Measurements from ENCODE around the gene OPA3. TPM values are rescaled to one million over a fixed set of nuclear protein-coding genes. Genes with fewer than 3 reads are reported as not detected.

OPA3 gene
- total and polyA plus RNA-seq, 2 experiments from 2014 or later, result 11.5 to 14.5 TPM

DNA sequence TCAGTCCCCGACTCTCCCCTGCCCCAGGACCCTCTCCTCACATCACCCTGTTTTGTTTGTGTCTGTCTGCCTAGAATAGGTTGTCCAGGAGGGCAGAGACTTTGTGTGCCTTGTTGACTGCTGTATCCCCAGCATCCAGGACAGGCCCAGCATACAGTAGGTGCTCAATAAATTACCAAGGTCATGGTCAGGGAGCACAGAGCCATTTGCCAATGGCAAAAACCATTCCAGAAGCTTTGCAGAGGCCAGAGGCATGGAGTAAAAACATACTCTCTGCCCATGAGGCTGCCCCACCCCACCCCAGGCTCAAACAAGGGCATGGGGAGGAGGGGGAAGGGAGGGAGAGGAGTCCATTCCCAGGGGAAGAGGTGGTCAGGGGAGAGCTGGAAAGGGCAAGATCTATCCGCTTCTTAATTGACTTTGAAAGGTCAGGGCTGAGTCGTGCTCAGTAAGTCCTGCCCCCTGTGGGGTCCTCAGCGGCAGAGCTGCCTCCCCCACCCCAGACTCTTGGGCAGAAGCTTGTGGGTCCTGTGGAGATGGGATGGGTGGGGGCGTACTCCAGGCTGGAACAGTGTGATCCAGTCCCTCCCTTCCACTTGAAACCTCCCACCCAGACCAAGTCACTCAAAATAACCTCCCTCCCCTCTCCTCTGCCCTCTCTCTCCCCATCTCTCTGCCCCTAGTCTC is 13.0 kb upstream of the OPA3 start:
- Histone ChIP-seq H3K4me3 (peak overlapping the region; percentile 67), H3K36me3 (ENCODE audit: insufficient read depth) (no peaks in the 10 kb centered on the region), H3K79me2 (replicated peaks; ENCODE audit: insufficient read depth) (no peaks in the 10 kb centered on the region), H3K4me2 (peak overlapping the region; percentile 97), H3K27ac (ENCODE audit: low read depth) (no peak overlapping the region), H3K27me3 (ENCODE audit: insufficient read depth) (peaks cover 81% of the 10 kb centered on the region), H2AFZ (peak overlapping the region; percentile 91), H4K20me1 (replicated peaks; ENCODE audit: insufficient read depth) (no peaks in the 10 kb centered on the region; the same call in 1 of the 2 replicates), H3K9me2 (ENCODE audit: insufficient read depth) (no peaks in the 10 kb centered on the region), H3K4me1 (ENCODE audit: insufficient read depth) (peaks cover 53% of the 10 kb centered on the region), H3F3A (replicated peaks; ENCODE audit: low read depth) (peaks cover 20% of the 10 kb centered on the region; the same call in 1 of the 2 replicates)
- H3K27ac Mint-ChIP-seq, result no peak overlapping the region
- peaks cover 52% of the 10 kb centered on the region for H3K4me1 Mint-ChIP-seq
- ATAC-seq (peak; percentile 41), DNase-seq (ENCODE audit: low spot score) (peak; percentile 72)
- no peak for TF ChIP-seq ZNF331 (CRISPR knock-in tag; IDR thresholded peaks at IDR 0.05; ENCODE audit: low read depth)
- H3K36me3 Mint-ChIP-seq (ENCODE audit: low read depth), result no peaks in the 10 kb centered on the region; the same call in 2 of the 3 replicates
- H3K4me3 Mint-ChIP-seq, result peak overlapping the region; percentile 65
- no peaks in the 10 kb centered on the region for H3K9me3 Mint-ChIP-seq
- peaks cover 56% of the 10 kb centered on the region for H3K27me3 Mint-ChIP-seq (ENCODE audit: insufficient read depth, low read depth, poor library complexity)

DNA sequence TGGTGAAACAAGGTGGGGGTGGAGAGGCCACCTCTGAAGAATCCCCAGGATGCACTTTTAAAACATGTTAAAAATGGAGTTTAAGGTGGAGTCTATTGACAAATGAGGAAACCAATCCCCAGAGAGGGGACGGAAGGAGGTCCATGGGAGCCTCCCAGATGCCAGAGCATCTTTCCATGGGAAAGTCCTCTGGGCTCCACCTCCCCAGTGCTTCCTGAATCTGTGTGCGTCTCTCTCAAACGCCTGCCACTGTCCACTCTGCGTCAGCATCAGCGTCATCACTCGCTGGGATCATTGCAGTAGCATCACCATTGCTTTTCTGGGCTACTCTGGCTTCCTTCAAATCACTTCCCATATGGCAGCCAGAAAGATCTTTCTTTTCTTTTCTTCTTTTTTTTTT is 11.2 kb upstream of the OPA3 start:
- Histone ChIP-seq H3K4me3 (no peak overlapping the region), H4K20me1 (replicated peaks; ENCODE audit: insufficient read depth) (no peaks in the 10 kb centered on the region), H2AFZ (no peak overlapping the region), H3K27ac (ENCODE audit: low read depth) (no peak overlapping the region), H3K9me2 (ENCODE audit: insufficient read depth) (no peaks in the 10 kb centered on the region), H3K79me2 (replicated peaks; ENCODE audit: insufficient read depth) (no peaks in the 10 kb centered on the region), H3F3A (replicated peaks; ENCODE audit: low read depth) (peaks cover 12% of the 10 kb centered on the region; the same call in 1 of the 2 replicates), H3K4me1 (ENCODE audit: insufficient read depth) (peaks cover 40% of the 10 kb centered on the region), H3K4me2 (no peak overlapping the region), H3K36me3 (ENCODE audit: insufficient read depth) (no peaks in the 10 kb centered on the region), H3K27me3 (ENCODE audit: insufficient read depth) (peaks cover 79% of the 10 kb centered on the region)
- no peak for DNase-seq (ENCODE audit: low spot score)
- Mint-ChIP-seq H3K4me1 (peaks cover 40% of the 10 kb centered on the region), H3K27me3 (ENCODE audit: insufficient read depth, low read depth, poor library complexity) (peaks cover 51% of the 10 kb centered on the region), H3K27ac (no peak overlapping the region), H3K9me3 (peaks cover 8% of the 10 kb centered on the region; the same call in 2 of the 3 replicates), H3K4me3 (no peak overlapping the region; the same call in 2 of the 3 replicates), H3K36me3 (ENCODE audit: low read depth) (no peaks in the 10 kb centered on the region; the same call in 2 of the 3 replicates)
- ATAC-seq, result no peak
- no peak for TF ChIP-seq EZH2phosphoT487 (IDR thresholded peaks at IDR 0.05; ENCODE audit: unreplicated experiment)
- TF ChIP-seq NANOG (IDR thresholded peaks at IDR 0.05; ENCODE audit: borderline replicate concordance), result no peak
- TF ChIP-seq, protein P1, sequence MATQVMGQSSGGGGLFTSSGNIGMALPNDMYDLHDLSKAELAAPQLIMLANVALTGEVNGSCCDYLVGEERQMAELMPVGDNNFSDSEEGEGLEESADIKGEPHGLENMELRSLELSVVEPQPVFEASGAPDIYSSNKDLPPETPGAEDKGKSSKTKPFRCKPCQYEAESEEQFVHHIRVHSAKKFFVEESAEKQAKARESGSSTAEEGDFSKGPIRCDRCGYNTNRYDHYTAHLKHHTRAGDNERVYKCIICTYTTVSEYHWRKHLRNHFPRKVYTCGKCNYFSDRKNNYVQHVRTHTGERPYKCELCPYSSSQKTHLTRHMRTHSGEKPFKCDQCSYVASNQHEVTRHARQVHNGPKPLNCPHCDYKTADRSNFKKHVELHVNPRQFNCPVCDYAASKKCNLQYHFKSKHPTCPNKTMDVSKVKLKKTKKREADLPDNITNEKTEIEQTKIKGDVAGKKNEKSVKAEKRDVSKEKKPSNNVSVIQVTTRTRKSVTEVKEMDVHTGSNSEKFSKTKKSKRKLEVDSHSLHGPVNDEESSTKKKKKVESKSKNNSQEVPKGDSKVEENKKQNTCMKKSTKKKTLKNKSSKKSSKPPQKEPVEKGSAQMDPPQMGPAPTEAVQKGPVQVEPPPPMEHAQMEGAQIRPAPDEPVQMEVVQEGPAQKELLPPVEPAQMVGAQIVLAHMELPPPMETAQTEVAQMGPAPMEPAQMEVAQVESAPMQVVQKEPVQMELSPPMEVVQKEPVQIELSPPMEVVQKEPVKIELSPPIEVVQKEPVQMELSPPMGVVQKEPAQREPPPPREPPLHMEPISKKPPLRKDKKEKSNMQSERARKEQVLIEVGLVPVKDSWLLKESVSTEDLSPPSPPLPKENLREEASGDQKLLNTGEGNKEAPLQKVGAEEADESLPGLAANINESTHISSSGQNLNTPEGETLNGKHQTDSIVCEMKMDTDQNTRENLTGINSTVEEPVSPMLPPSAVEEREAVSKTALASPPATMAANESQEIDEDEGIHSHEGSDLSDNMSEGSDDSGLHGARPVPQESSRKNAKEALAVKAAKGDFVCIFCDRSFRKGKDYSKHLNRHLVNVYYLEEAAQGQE (IDR thresholded peaks at IDR 0.05; ENCODE audit: unreplicated experiment), result no peak
- no peak for TF ChIP-seq EZH2 (IDR thresholded peaks at IDR 0.05; ENCODE audit: low read depth, unreplicated experiment)
- TF ChIP-seq JUNB (IDR thresholded peaks at IDR 0.05; ENCODE audit: unreplicated experiment), result no peak
- no peak for TF ChIP-seq POLR2AphosphoS5 (IDR thresholded peaks at IDR 0.05; ENCODE audit: low read depth)
- TF ChIP-seq, protein P2, sequence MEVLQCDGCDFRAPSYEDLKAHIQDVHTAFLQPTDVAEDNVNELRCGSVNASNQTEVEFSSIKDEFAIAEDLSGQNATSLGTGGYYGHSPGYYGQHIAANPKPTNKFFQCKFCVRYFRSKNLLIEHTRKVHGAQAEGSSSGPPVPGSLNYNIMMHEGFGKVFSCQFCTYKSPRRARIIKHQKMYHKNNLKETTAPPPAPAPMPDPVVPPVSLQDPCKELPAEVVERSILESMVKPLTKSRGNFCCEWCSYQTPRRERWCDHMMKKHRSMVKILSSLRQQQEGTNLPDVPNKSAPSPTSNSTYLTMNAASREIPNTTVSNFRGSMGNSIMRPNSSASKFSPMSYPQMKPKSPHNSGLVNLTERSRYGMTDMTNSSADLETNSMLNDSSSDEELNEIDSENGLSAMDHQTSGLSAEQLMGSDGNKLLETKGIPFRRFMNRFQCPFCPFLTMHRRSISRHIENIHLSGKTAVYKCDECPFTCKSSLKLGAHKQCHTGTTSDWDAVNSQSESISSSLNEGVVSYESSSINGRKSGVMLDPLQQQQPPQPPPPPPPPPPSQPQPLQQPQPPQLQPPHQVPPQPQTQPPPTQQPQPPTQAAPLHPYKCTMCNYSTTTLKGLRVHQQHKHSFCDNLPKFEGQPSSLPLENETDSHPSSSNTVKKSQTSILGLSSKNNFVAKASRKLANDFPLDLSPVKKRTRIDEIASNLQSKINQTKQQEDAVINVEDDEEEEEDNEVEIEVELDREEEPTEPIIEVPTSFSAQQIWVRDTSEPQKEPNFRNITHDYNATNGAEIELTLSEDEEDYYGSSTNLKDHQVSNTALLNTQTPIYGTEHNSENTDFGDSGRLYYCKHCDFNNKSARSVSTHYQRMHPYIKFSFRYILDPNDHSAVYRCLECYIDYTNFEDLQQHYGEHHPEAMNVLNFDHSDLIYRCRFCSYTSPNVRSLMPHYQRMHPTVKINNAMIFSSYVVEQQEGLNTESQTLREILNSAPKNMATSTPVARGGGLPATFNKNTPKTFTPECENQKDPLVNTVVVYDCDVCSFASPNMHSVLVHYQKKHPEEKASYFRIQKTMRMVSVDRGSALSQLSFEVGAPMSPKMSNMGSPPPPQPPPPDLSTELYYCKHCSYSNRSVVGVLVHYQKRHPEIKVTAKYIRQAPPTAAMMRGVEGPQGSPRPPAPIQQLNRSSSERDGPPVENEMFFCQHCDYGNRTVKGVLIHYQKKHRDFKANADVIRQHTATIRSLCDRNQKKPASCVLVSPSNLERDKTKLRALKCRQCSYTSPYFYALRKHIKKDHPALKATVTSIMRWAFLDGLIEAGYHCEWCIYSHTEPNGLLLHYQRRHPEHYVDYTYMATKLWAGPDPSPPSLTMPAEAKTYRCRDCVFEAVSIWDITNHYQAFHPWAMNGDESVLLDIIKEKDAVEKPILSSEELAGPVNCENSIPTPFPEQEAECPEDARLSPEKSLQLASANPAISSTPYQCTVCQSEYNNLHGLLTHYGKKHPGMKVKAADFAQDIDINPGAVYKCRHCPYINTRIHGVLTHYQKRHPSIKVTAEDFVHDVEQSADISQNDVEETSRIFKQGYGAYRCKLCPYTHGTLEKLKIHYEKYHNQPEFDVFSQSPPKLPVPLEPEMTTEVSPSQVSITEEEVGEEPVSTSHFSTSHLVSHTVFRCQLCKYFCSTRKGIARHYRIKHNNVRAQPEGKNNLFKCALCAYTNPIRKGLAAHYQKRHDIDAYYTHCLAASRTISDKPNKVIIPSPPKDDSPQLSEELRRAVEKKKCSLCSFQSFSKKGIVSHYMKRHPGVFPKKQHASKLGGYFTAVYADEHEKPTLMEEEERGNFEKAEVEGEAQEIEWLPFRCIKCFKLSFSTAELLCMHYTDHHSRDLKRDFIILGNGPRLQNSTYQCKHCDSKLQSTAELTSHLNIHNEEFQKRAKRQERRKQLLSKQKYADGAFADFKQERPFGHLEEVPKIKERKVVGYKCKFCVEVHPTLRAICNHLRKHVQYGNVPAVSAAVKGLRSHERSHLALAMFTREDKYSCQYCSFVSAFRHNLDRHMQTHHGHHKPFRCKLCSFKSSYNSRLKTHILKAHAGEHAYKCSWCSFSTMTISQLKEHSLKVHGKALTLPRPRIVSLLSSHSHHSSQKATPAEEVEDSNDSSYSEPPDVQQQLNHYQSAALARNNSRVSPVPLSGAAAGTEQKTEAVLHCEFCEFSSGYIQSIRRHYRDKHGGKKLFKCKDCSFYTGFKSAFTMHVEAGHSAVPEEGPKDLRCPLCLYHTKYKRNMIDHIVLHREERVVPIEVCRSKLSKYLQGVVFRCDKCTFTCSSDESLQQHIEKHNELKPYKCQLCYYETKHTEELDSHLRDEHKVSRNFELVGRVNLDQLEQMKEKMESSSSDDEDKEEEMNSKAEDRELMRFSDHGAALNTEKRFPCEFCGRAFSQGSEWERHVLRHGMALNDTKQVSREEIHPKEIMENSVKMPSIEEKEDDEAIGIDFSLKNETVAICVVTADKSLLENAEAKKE (CRISPR knock-in tag; IDR thresholded peaks at IDR 0.05), result no peak
- TF ChIP-seq ZNF331 (CRISPR knock-in tag; IDR thresholded peaks at IDR 0.05; ENCODE audit: low read depth), result no peak
- TF ChIP-seq, protein P3, sequence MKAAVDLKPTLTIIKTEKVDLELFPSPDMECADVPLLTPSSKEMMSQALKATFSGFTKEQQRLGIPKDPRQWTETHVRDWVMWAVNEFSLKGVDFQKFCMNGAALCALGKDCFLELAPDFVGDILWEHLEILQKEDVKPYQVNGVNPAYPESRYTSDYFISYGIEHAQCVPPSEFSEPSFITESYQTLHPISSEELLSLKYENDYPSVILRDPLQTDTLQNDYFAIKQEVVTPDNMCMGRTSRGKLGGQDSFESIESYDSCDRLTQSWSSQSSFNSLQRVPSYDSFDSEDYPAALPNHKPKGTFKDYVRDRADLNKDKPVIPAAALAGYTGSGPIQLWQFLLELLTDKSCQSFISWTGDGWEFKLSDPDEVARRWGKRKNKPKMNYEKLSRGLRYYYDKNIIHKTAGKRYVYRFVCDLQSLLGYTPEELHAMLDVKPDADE (IDR thresholded peaks at IDR 0.05), result no peak
- TF ChIP-seq ZNF114 (CRISPR knock-in tag; IDR thresholded peaks at IDR 0.05), result no peak
- TF ChIP-seq STAT1 (IDR thresholded peaks at IDR 0.05; ENCODE audit: unreplicated experiment), result no peak

Measured in GM23338 (cell line).